Natural killer cell treated with Interleukin-12 subunit alpha and Interleukin-12 subunit beta and Interleukin-15 and Interleukin-18, amount 100 ng/mL, for 72 hours (primary cell): ENCODE measurements around the gene LYPD1. TPM values are rescaled to one million over a fixed set of nuclear protein-coding genes. Genes with fewer than 3 reads are reported as not detected.

Experiments
- ATAC-seq, 2 donors: fragments of 150-1000 bp; cut with Tn5 transposase in 1 of 2; sonication (Bioruptor Pico), chemical (Tn5 transposase) in 1 of 2; 2 replicates each; pipeline ENCODE4 v1.10.0; 2021
- DNase-seq: peaks from one replicate; pipeline ENCODE4 v3.0.0; 2022; ENCODE audit warnings: low spot score
- H3K27ac Mint-ChIP-seq, 2 donors: 1 replicate in 1 of 2; 2 replicates in 1 of 2; pipeline ENCODE4 v1.8.0; 2022; ENCODE audit warnings: mixed read lengths in 2 of 2, mild to moderate bottlenecking in 1 of 2, moderate library complexity in 1 of 2
- H3K27me3 Mint-ChIP-seq, 2 donors: 1 replicate in 1 of 2; 2 replicates in 1 of 2; pipeline ENCODE4 v1.8.0; 2022; ENCODE audit warnings: mixed read lengths in 2 of 2
- H3K36me3 Mint-ChIP-seq: one replicate; pipeline ENCODE4 v1.8.0; 2022; ENCODE audit warnings: mixed read lengths
- H3K4me1 Mint-ChIP-seq, 2 donors: 1 replicate in 1 of 2; 2 replicates in 1 of 2; pipeline ENCODE4 v1.8.0; 2022; ENCODE audit warnings: low read depth in 2 of 2, mixed read lengths in 2 of 2, mild to moderate bottlenecking in 1 of 2
- H3K4me3 Mint-ChIP-seq: one replicate; pipeline ENCODE4 v1.8.0; 2022; ENCODE audit warnings: mixed read lengths
- H3K9me3 Mint-ChIP-seq: 2 replicates; pipeline ENCODE4 v1.8.0; 2022; ENCODE audit warnings: mixed read lengths
- total RNA-seq, 2 donors: library from RNA; stranded (reverse); gene quantifications; one replicate each; pipeline ENCODE4 v1.2.3, GENCODE V29; 2022

The LYPD1 gene
- total RNA-seq, 2 donors from 2014 or later: not detected

DNA sequence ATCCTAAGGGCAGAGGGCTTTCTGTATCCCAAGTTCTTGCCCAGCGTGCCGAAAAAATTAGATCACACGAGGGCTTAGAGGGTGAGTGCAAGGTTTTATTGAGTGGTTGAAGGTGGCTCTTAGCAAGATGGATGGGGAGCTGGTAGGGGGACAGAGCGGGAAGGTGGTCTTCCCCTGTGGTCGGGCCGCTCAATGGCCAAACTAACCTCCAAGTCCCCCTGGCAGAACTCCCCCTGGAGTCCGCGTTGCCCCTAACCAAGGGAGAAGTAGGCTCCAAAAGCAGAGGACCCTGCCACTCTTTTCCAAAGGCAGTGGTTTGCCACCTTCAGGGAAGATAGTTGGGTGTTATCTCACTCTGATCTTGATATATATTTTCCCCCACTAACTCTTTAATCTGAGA lies 63.4 kb downstream of the LYPD1 start:
- no peak overlapping the region for H3K27ac Mint-ChIP-seq
- peaks cover 5% of the 10 kb centered on the region for H3K9me3 Mint-ChIP-seq
- no peaks in the 10 kb centered on the region for H3K36me3 Mint-ChIP-seq
- no peaks in the 10 kb centered on the region for H3K4me1 Mint-ChIP-seq
- ATAC-seq: no peak
- no peak overlapping the region for H3K4me3 Mint-ChIP-seq
- DNase-seq: no peak
- H3K27me3 Mint-ChIP-seq: no peaks in the 10 kb centered on the region

DNA sequence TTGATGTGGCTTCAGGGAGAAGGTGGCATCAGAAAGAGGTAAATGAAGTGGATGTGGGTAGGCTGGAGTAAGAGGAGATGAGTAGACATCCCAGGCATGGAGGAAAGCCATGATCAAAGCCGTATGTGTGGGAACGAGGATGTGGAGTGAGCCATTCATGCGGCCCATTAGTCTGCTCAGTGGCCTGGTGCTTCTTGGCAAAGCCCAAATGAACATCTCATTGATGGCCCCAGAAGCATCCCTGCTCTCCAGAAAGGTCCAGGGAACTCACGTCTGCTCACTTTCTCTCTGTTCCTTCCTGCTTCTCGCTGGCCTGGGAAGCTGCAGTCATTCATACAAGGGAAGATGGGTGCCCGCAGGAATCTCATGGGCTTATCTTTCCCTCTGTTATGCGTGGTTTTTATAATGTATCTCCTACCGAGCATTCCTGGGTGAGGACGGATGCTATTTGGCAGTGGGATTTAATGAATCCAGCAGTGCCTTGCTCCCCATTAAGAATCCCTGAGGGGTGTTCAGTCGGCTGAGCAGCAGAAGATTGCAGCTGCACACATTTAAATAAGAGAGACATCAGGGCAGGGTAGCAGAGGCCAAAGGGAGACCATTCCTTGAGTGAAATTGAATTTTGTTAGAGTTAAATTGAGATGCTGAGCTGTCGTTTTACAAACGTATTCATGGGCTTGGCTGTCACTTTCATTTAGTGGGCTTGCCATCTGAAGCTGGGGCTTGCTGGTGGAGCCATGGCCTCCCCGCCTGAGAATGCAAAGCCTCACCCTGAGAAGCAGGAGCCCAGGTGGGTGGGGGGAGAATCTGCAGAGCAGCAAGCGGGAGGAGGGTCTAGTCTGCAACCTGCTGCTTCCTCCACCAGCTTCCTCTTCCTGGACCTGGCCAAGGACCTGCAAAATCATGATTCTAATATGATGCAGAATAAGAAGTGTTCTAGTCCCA lies 64.5 kb downstream of the LYPD1 start:
- Mint-ChIP-seq H3K4me1 (no peaks in the 10 kb centered on the region), H3K36me3 (no peaks in the 10 kb centered on the region), H3K27me3 (no peaks in the 10 kb centered on the region), H3K4me3 (no peak overlapping the region), H3K9me3 (peaks cover 5% of the 10 kb centered on the region), H3K27ac (no peak overlapping the region)
- no peak for ATAC-seq
- no peak for DNase-seq

DNA sequence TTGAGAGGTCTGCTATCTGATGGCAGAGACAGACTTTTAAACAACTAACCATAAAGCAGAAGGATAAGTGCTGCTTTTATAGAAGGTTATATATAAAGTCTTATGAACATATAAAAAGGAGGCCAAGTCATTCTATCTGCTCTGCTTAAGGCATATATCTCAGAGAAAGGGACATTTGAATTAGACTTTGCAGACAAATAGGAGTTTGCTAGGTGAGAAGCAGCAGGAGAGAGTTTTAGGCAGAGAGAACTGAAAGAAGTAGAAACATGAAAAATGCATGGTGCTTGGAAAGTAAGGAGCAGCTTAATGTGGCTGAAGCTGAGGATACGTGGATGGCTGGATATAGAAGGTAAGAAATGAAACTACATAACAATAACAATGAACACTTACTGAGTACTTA lies 65.4 kb downstream of the LYPD1 start:
- H3K4me3 Mint-ChIP-seq: no peak overlapping the region
- H3K4me1 Mint-ChIP-seq: no peaks in the 10 kb centered on the region
- ATAC-seq: no peak
- peaks cover 8% of the 10 kb centered on the region for H3K9me3 Mint-ChIP-seq
- no peak overlapping the region for H3K27ac Mint-ChIP-seq
- no peaks in the 10 kb centered on the region for H3K27me3 Mint-ChIP-seq
- no peak for DNase-seq
- no peaks in the 10 kb centered on the region for H3K36me3 Mint-ChIP-seq

DNA sequence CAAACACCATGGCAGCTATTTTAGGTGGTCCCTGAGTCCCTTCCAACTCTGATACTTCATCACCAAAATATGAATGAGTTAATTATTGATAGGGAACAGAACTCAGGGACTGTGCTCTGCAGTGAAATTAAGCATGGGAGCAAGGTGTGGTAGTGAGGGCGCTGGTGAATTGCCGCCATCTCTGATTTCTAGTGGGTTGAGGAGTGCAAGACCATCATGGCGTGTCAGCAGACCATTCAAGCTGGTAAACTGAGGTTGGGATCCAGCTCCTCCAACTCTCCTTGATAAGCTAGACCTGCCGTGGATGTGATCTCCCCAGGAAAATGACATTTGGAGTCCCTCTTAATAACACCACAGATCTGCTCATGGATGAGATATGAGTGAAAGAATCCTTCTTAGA lies 70.4 kb downstream of the LYPD1 start:
- no peaks in the 10 kb centered on the region for H3K4me1 Mint-ChIP-seq
- DNase-seq: no peak
- no peak for ATAC-seq
- no peak overlapping the region for H3K27ac Mint-ChIP-seq
- H3K9me3 Mint-ChIP-seq: peaks cover 10% of the 10 kb centered on the region
- H3K36me3 Mint-ChIP-seq: peaks cover 7% of the 10 kb centered on the region
- H3K27me3 Mint-ChIP-seq: no peaks in the 10 kb centered on the region
- no peak overlapping the region for H3K4me3 Mint-ChIP-seq

DNA sequence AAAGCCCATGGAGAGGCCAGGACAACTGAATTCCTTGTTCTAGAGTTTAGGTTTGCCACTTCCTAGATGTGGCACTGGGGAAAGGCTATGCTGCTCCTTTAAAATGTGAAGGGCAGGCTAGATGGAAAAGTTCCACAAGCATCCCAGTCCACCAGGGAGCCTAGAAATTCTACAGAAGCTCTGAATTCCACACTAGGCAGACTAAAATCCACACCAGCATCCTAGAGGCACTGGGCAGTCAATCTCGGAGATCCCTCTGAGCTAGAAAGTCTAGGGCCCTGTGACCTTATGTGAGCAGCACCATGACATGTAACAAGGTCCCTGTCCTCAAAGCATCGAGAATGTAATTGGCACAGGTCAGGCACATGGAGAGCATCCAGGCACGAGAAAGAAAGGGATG lies 71.5 kb downstream of the LYPD1 start:
- Mint-ChIP-seq H3K9me3 (peaks cover 9% of the 10 kb centered on the region), H3K27me3 (no peaks in the 10 kb centered on the region), H3K36me3 (peaks cover 7% of the 10 kb centered on the region), H3K4me3 (no peak overlapping the region), H3K4me1 (no peaks in the 10 kb centered on the region), H3K27ac (no peak overlapping the region)
- ATAC-seq: no peak
- DNase-seq: no peak

DNA sequence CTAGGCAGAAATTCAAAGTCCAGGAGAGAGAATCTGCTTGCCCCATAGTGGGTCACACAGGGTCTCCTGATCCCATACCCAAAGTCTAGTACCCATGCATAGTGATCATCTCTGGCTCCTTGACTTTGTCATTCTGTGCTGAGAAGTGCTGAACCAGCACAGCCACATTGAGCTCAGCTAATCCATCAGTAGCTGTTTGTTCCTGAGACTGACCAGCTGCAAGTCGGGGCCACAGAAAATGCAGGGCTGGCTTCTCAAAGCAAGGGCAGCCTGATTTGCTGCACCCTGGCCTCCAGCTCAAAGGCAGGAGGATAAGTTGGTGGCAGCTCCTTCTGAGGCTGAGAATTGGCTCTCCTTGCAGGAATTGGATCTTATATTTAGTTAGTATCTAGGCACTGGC lies 72.2 kb downstream of the LYPD1 start:
- no peak for DNase-seq
- no peak for ATAC-seq
- H3K27me3 Mint-ChIP-seq: no peaks in the 10 kb centered on the region
- no peak overlapping the region for H3K4me3 Mint-ChIP-seq
- peaks cover 7% of the 10 kb centered on the region for H3K36me3 Mint-ChIP-seq
- H3K4me1 Mint-ChIP-seq: no peaks in the 10 kb centered on the region
- peaks cover 9% of the 10 kb centered on the region for H3K9me3 Mint-ChIP-seq
- no peak overlapping the region for H3K27ac Mint-ChIP-seq

DNA sequence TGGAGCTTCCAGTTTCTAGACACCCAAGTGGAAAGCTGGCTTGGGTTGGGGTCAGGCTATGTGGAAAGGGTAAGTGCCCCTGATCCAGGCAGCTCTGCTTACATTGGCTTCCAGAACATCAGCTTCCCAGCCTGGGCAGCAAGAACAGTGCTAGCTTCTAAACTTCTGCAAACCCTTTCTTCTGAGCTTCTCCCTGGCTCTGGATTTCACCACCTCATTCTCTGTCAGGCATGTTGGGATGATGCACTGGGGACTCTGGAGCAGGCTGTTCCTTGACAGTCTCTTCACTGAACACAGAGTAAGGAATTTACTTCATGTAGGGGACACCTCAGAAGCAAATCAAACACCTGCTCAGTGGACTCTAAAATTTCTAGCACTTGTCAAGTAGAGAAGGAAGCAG lies 72.8 kb downstream of the LYPD1 start:
- Mint-ChIP-seq H3K27me3 (no peaks in the 10 kb centered on the region), H3K4me1 (no peaks in the 10 kb centered on the region), H3K36me3 (peaks cover 7% of the 10 kb centered on the region), H3K27ac (no peak overlapping the region), H3K4me3 (no peak overlapping the region), H3K9me3 (peaks cover 13% of the 10 kb centered on the region)
- no peak for ATAC-seq
- no peak for DNase-seq

DNA sequence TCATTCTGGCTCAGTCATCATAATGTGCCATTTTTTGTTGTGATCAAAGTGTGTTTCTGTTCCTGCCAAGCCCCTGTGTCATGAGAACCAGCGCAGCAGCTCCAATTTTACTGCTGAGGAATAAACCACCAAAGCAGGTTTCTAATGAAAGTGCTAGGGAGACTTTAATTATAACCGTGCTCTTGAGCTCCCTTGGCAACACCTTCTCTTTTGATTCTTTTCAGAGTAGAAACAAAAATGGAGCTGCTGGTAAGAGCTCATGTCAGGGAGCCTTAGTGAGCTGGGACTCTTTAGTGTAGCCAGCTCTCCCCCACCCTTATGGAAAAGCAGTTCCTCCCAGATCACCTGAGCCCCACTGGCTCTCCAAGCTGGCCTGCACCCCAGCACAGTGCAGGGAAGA lies 74.3 kb downstream of the LYPD1 start:
- Mint-ChIP-seq H3K9me3 (peaks cover 16% of the 10 kb centered on the region), H3K27ac (no peak overlapping the region)
- ATAC-seq: no peak

DNA sequence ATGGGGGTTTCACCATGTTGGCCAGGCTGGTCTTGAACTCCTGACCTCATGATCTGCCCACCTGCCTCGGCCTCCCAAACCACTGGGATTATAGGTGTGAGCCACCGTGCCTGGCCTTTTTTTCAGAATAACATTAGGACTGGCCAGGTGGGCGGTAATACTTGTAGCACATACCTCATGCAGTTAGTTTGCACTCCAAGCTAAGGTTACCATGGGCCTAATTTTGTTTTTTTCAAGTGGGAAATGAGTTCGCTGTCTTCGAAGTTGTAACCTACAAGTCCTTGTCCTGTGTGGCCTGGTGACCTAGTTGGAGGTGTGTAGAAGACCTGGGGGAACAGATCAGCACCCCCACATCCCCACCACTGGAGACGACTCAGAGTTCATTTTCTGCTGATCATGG lies 74.8 kb downstream of the LYPD1 start:
- H3K9me3 Mint-ChIP-seq: peaks cover 16% of the 10 kb centered on the region
- no peaks in the 10 kb centered on the region for H3K27me3 Mint-ChIP-seq
- no peak overlapping the region for H3K27ac Mint-ChIP-seq
- no peak for DNase-seq
- H3K4me1 Mint-ChIP-seq: no peaks in the 10 kb centered on the region
- H3K4me3 Mint-ChIP-seq: no peak overlapping the region
- peaks cover 7% of the 10 kb centered on the region for H3K36me3 Mint-ChIP-seq
- ATAC-seq: no peak

More for the DNA sequence above, 74.3 kb downstream of the LYPD1 start:
- Mint-ChIP-seq H3K4me1 (no peaks in the 10 kb centered on the region), H3K36me3 (peaks cover 7% of the 10 kb centered on the region), H3K27me3 (no peaks in the 10 kb centered on the region), H3K4me3 (no peak overlapping the region)
- no peak for DNase-seq
